GM18502 (cell line): ENCODE results near the gene IL1RAPL1.

Source experiments
- ATAC-seq: cut with Tn5 transposase; IDR thresholded peaks from one replicate; pipeline ENCODE4 v1.9.1; 2021; ENCODE audit warnings: mild to moderate bottlenecking; ENCODE audit not compliant: unreplicated experiment, poor library complexity

The IL1RAPL1 gene

DNA sequence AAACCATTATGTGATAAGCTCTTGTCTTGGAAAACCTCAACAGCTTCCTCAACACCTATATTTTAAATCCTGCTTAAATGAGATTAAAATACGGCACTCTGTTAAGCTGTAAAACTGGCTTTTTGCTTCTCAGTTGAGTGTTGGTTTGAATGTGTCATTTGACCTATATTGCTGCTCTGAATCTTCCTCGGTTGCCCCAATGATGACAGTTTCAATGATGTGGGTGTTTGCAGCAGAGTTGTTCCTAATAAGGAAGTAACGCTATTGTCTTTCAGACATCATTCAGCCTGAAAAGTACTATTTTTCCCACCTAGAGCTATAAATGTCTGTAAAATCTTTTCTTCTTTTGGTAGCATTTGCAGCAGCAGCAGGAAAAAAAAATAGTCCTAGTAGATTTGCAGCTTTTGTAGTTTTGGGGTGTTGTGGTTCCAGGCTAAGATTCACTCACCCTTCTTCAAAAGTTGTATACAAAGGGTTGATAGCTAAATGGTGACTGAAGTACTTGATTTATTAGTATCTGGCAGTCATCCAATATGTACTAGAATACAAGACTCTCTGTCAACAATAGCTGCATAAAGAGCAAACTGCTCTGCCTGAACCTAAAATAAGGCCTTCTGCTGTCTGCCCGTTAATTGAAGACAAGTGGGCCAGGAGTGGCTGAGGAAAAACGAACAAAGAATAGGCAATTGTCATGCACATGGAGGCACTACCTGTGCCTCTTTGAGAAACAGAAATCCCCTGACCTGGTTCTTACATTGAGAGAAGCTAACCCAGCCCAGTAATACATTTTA is 333.1 kb downstream of the IL1RAPL1 start:
- ATAC-seq = no peak

DNA sequence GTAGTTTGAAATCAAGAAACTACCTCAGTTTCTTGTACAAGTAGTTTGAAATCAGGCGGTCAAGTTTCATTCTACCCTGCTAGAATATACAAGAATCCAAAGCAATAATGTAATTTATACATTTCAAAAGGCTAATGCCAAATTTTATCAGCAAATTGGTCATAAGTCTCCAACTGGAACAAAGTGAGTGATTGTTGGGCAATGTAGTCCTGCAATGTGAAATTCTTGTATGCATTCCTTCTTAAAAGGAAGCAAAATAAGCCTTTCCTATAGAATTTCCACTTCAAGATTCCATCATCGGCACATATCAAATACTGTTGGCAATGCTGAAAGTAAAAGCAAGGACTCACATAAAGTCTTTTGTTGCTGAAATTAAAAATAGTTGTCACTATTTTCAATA is 334.9 kb downstream of the IL1RAPL1 start:
- no peak for ATAC-seq

DNA sequence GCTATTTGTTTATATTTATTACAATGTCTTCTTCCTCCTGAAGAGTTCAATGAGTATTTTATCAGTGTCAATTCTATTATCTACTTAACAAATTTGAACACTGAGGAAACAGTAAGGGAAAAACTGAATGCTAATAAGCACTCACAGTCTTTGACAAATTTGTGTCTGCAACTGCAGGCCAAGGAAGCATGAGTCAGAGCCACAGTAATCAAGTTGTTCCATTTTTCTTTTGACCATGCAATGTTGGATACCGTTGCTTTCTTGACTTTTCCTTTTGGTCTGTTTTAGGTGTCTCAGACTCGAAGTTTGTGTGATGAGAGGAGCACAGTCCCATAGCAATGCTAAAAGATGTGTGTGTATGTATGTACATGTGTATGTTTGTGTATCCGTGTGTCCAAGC is 359.6 kb downstream of the IL1RAPL1 start:
- no peak for ATAC-seq

DNA sequence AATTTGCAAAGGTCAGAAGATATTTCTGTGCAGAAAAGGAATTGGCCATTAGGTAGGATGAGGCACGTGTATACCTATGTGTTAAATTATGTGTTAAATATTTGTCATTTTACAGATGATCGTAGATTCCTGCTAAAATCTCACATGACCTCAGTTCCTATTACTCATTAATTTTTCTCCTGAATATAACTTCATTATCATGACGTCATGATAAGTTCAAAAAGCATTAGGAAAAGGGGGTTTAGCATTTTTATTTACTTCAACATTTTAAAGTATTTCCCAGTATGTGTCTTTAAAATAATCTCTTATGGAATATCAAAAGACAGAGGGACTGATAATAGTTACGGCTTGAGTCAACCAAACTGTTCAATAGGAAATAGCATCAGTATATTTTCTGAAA is 372.8 kb downstream of the IL1RAPL1 start:
- ATAC-seq = no peak

DNA sequence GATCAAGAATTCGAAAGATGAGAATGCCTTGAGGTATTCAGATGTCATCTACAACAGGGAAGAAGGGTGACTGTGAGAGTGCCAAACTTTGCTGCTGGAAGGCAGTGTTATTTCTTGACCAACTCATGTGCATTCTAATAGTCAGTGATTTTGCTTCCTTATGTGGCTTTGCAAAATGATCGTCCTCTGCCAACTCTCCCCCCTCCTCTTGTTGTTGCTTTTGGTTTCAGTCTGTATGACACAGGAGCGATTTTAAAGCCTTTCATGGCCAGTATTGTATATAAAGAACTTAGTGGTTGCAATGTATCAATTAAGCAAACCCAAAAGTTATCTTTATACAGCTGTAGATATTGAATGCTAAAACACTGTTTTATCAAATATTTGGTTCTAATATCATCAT is 379.1 kb downstream of the IL1RAPL1 start:
- ATAC-seq = no peak

DNA sequence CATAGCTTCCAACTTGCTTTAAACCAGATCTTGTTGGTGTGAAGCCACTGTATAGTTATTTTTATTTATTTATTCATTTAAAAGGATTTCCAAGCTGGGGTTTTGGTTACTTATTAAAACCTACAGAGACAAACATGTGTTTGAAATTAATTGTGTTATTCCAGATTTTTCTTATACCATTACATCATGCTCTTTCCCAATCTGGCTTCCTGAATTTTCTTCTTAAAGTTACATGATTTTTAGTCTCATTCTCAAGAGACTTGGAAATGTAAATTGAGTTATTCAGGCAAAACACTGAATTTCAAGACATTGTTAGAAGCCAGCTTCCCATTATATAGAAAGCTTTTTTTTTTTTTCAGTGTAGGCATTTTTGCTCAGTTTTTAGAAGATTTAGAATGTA is 381.9 kb downstream of the IL1RAPL1 start:
- ATAC-seq = no peak

DNA sequence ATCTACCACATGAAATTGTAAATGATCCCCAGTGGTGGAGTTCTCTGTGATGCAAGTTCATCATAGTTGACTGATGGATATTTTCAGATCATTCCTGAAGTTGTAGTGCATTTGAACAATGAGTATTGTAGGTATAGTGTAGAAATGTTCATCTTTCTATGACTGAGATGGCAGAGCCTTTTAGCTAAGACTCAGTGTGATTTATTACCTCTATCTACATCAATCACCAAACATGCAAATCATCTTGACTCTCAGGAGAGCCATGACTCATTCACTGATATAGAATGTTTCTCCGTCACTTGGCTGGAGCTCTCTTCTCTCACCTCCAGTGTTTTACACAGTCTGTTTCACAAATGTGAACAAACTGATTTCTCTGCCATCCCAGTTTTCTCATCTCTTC is 392.6 kb downstream of the IL1RAPL1 start:
- ATAC-seq = no peak

DNA sequence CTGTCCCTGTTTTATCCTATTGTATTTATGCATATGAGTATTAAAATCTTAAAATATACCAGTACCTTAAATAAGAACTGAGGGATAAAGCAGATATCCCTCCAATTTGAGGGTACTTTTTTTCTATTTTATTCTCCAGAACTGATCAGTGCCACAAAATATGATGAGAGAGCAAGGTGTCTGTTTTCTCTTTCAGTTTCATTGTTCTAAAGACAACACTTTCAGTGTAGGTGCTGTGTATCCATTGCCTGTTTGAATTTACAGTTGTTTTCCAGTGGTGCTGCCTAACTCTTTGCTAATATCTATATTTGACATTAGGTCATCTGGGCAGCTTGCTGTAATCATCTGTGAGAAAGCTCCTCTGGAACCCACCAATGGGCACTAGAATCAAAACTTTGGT is 394.7 kb downstream of the IL1RAPL1 start:
- ATAC-seq = peak; percentile 48

DNA sequence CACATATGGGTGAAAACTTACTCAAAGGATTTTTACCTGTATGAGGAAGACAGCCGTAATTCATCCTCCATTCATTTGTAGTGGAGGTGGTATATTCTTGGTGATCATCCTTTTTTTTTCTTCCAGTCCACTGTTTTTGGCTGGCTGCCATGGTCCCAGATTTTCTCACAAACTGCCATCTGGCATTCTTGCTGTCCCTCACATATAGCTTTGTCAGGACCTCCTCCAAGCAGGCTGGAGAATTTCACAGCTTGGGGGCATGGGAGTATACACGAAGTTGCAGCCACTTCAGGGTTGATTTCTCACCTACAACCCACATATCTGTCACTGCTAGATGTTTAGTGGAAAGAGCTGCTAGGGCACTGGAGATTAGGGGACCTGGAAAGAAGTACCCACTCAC is 401.0 kb downstream of the IL1RAPL1 start:
- ATAC-seq = no peak

DNA sequence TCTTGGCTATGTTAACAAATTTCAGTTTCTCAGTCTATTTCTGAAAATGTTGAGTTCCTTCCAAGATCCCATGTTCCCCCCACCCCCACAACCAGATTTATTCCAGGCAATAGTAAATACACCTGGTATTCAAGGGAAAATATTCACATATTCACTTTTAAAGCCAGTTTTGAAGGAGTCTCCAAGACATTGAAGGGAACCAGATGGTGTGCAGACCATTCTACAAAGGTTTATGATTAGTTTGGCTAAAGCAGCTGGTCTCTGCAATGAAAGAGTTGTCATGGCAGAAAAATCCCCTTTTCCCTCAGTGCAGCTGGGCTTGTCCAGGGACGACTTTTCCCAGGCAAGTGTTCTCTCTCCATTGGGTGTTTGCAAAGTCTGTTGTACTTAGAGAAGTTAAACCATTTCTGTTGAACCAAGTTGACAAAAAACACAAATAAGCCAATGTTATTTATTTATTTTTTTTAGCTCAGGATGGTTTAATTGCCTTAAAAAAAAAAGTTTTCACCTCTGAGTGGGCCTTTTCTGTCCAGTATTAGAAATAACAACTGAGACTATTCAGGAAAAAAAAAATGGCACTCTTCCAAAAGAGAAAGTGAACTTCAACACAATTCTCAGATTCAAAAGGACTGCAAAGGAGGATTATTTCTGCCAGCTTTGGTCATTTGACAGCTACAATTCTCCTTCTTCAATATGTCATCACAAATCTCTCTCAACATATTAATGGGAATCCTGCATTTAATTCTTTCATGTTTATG is 410.6 kb downstream of the IL1RAPL1 start:
- no peak for ATAC-seq

DNA sequence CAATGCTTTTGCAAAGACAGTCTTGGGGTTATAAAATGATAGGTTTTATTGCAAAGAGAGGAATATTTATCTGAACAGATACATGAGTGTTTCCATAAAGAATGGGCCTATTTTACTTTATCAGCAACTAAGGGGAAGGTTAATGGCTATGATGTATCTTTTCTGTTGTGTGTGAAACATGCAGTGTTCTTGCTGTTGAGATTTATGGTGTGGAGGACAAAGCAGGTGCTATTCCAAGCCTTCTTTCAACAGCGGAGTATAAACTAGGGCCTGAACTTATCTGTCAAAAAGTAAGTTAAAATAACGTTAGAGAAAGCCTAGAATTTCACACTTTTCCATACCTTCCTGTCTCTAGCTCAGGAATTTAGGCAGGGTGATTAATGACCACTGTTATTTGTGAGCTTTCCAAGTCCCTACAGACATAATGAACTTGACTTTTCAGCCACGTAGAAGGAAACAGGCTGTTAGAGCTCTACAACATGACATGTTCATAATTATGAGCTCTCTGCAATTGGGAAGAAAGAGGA is 411.4 kb downstream of the IL1RAPL1 start:
- no peak for ATAC-seq

DNA sequence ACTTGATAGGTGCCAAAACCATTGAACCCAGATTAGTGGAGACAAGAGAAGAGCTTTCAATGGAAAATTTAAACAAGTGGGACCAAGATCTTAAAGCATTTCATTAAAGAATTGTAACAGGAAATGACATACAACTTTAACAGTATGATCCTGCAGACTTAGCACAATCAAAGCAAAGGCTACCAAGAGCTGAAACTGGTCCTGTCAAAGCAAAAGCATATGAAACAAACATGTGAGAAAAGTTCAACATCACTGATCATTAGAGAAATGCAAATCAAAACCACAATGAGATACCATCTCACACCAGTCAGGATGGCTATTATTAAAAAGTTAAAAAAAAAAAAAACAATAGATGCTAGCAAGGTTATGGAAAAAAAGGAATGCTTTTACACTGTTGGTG is 425.6 kb downstream of the IL1RAPL1 start:
- no peak for ATAC-seq

DNA sequence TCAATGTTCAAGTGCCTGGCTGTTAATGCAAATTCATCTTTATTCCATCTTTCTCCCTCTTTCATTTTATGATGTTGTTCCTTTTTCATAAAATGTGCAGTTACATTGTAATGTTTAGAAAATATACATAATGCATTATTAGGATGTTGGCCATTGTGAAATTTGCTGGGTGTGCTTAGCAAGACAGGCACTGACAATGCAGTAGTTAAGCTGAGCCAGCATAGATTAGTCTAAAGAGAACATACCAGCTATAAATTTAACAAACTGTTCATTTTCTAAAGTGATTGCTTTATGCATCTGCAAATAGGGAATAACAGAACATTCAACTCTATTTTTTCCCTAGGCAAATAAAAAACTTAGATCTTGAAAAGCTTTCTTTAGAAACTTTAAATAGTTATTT is 436.0 kb downstream of the IL1RAPL1 start:
- no peak for ATAC-seq

DNA sequence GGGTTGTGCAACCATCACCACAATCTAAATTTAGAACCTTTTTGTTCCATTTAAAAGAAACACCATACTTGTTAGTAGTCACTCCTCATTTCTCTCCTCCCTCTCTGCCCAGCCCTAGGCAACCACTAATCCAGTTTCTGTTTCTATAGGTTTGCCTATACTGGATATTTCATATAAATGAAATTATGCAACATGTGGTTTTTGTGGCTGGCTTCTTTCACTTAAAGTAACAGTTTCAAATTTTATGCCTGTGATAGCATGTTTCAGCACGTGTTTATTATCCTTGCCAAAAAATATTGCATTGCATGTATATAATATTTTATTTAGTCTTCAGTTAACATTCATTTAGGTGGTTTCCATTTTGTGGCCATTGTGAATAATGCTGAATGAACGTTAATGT is 437.6 kb downstream of the IL1RAPL1 start:
- ATAC-seq = no peak

DNA sequence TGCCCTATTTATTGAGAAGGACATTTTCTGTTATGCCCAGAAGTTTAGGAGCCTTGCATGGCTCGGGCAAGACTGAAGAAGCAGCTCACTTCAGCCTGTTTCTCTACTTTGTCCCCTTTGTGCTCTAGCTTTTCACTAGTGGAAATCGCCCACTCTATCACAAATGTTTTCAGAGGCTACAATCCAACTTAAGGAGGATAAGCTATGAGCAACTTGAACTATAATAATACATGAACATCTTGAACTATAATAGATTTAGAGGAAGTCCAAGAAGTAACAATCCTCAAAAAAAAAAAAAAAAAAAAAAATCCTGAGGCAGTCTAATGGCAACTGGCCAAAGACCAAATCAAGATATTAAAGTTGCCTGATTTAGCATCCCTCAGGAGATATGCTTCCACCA is 452.3 kb downstream of the IL1RAPL1 start:
- ATAC-seq = no peak

DNA sequence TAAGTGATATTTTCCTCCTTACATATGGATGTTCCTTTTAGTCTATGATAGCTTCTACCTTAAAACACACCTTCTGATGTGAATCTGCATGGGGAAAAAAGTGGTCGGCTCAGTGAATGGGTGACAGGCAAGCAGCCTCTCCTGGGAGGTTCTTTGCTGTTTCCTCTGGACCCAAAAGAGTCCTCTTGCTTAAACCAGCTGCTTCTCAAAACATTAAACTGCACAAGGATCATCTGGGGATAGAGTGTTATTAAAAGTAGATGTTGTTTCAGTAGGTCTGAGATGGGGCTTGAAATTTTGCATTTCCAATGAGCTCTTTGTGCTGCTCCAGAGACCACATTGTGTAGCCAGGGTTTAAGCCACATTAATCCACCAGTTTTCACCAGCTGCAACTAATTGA is 452.9 kb downstream of the IL1RAPL1 start:
- ATAC-seq = no peak

DNA sequence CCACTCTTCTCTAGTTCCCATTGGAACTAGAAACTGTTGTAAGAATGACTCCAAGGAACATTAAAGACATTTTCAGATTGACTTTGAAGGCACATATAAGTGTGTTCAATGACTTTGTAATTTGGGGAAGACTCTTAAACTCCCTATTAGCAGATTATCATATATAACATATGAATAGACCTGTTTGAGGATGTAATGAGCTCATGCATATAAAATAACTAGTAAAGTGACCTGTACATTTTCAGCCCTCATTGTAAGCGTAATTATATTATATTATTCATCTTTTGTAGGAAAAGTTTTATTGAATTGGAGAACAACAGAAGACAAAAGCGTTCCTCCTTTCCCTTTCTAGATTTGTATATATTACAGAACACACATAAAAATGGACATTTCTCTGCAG is 455.1 kb downstream of the IL1RAPL1 start:
- no peak for ATAC-seq

DNA sequence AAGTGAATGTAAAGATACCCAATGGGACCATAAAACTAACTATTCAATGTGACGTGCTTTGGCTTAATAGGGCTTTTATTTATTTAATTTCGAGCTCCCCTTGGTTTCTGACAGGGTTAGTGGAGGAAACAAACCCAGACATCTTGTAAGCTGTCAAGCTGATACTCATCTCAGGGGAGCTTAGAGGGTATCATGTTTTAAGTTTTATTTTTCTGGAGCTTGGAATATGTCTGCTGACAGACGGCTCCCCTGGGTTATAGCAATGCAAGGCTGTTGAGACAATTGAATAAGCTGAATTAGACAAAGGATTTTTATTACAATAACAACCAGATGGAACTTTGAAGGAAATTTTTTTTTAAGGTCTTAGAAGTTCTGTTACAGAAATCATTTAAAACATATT is 456.5 kb downstream of the IL1RAPL1 start:
- no peak for ATAC-seq

DNA sequence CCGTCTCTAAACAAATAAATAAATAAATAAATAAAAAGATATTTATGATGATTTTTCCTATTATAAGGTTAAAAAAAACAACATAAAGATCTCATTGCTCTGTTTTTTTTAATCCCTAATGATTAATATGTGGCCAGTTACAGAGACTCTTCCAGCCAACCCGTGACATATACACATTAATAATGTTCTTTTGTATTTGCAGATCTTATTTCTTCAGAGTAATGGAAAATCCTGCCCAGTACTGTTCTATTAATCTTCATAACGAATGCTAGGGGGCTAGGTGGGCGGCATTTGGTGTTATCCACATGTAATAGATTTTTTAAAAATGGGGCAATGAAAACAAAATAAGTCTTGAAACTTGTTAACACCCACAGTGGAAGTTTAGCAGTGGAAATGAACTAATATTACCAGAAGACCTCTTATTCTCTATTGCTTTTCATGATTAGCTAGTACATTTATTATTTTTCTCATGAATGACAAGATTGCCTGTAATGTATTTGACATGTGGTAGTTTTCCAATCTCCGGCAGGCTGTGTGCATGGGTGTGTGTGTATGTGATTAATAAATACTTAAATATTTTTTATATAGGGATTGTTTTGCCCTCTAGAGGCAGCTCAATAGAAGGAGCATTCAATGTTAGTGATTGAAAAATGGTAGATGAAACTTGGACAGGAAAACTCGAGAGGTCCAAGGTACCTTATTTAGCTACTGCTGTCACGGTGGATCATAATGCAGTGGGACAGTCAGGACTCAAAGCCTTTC is 457.4 kb downstream of the IL1RAPL1 start:
- no peak for ATAC-seq

DNA sequence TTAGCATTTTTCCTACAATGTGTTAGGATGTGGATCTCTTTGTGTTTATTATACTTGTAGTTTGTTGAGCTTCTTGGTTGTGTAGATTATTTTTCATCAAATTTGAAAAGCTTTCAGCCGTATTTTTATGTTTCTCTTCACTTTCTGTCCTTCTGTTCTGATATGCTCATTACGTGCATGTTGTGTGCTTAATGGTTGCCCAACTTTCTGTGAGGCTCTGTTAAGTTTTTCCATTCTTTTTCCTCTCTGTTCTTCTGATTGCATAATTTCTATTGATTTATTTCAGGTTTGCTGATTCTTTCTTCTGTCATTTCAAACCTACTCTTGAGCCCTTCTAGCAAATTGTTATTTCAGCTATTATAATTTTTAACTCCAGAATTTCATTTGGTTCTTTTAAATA is 478.2 kb downstream of the IL1RAPL1 start:
- no peak for ATAC-seq

DNA sequence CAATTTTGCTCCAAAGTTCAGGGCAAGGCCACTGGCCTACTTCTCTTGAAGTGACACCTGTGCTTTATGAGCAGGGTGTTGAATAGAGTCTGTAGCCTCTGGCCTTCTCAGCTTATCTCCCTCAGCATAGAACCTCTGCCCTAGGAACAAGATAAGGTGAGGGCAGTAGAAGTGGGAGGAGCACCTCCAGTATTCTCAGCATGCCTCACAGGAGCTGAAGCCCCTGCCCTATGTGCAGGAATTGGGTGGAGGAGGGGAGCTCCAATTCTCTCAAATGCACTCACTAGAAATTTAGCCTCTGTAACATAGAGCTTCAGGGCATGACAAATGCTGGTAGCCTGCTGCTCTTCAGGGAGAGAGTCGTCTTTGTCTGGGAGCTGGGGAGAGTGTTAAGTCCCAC is 479.3 kb downstream of the IL1RAPL1 start:
- ATAC-seq = no peak
